GM19043 (cell line): ENCODE results near the gene U2AF2.

Source experiments
- ATAC-seq: cut with Tn5 transposase; IDR thresholded peaks from one replicate; pipeline ENCODE4 v1.9.1; 2021; ENCODE audit warnings: low read depth; ENCODE audit not compliant: unreplicated experiment

The U2AF2 gene

GRCh38 chr19:55687281-55688201 lies 32.7 kb downstream of the U2AF2 start:
- no peak for ATAC-seq

GRCh38 chr19:55688422-55689218 lies 33.8 kb downstream of the U2AF2 start:
- no peak for ATAC-seq

GRCh38 chr19:55689411-55690108 lies 34.7 kb downstream of the U2AF2 start:
- no peak for ATAC-seq

- ATAC-seq: no peak
These were observed 35.4 kb downstream of the U2AF2 start for GRCh38 chr19:55690109-55690768.

GRCh38 chr19:55690769-55691545 lies 36.1 kb downstream of the U2AF2 start:
- ATAC-seq: no peak

- ATAC-seq: no peak
These were observed 37.0 kb downstream of the U2AF2 start for GRCh38 chr19:55691561-55692481.

- ATAC-seq: no peak
These were observed 37.8 kb downstream of the U2AF2 start for GRCh38 chr19:55692681-55693081.

GRCh38 chr19:55693336-55693974 lies 38.6 kb downstream of the U2AF2 start:
- ATAC-seq: no peak

GRCh38 chr19:55694241-55694655 lies 39.4 kb downstream of the U2AF2 start:
- ATAC-seq: no peak

GRCh38 chr19:55694656-55695491 lies 40.0 kb downstream of the U2AF2 start:
- no peak for ATAC-seq

- no peak for ATAC-seq
These were observed 40.9 kb downstream of the U2AF2 start for GRCh38 chr19:55695511-55696290.

- no peak for ATAC-seq
These were observed 41.6 kb downstream of the U2AF2 start for GRCh38 chr19:55696301-55697068.

GRCh38 chr19:55697069-55697440 lies 42.2 kb downstream of the U2AF2 start:
- ATAC-seq: no peak

GRCh38 chr19:55697698-55698097 lies 42.9 kb downstream of the U2AF2 start:
- ATAC-seq: no peak

GRCh38 chr19:55698256-55698655 lies 43.4 kb downstream of the U2AF2 start:
- ATAC-seq: no peak

- no peak for ATAC-seq
These were observed 44.4 kb downstream of the U2AF2 start for GRCh38 chr19:55699221-55699620.
